ENCODE measurements around the gene CAPZB. TPM values are rescaled to one million over a fixed set of nuclear protein-coding genes. Genes with fewer than 3 reads are reported as not detected.

Gene CAPZB
- total and polyA plus RNA-seq, 2 experiments from 2014 or later: 229 to 494 TPM

DNA sequence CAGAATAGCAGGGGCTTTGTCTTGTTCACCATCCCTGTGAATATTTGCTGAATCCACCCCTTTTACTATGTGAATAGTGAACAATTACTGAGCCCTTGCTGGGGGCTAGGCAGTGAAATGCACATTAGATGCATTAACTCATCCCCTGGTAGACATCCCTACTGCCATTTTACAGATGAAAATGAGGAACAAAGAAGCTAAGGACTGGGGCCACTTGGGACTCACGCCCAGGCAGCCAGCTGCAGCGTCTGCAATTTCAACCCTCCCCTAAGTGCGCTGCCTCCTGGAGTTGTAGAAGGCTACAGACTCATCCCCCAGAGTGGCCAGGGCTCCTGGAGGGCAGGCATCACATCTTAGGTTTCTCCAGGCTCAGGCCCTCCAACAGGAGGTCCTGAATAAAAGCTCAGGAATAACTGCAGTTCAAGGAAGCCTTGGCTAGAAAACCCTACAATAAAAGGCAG is 31.6 kb downstream of the CAPZB start:
- H3K9me3 ChIP-seq (ENCODE audit: low read depth): no peaks in the 10 kb centered on the region

DNA sequence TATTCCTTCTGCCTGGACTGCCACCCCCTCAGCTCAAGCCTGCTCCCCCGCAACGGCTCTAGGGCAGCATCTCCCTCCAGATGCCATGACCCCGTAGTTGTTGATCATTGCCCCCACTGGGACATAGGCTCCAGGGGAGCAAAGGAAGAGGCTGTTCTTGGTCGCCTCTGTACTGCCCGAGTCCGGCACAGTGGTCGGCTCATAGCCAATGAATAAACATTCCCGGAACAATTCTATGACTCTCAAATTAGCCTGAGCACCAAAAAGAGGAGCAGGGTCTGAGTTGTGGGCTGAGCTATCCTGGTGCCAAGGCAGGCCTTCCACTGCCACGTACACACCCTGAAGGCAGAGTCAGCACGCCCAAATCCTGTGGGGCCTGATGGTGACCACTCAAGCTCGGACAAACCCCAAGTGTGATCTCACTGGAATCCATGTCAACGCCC is 33.1 kb downstream of the CAPZB start:
- Histone ChIP-seq H4K20me1 (ENCODE audit: insufficient read depth) (no peaks in the 10 kb centered on the region; the same call in 1 of the 2 replicates), H3K36me3 (ENCODE audit: low read depth) (no peaks in the 10 kb centered on the region), H3K9me2 (ENCODE audit: insufficient read depth) (no peaks in the 10 kb centered on the region), H3K27ac (peak overlapping the region; percentile 95), H3K27me3 (replicated peaks; ENCODE audit: insufficient read depth) (no peaks in the 10 kb centered on the region), H2AFZ (no peak overlapping the region), H3K4me2 (ENCODE audit: unreplicated experiment) (peak overlapping the region; percentile 77), H3K9me3 (ENCODE audit: low read depth) (no peaks in the 10 kb centered on the region), H3K79me2 (ENCODE audit: insufficient read depth) (peaks cover 73% of the 10 kb centered on the region), H3K4me3 (peak overlapping the region; percentile 34; the same call in 1 of the 2 replicates), H3K4me1 (ENCODE audit: insufficient read depth) (peaks cover 96% of the 10 kb centered on the region), H3F3A (ENCODE audit: insufficient read depth) (peaks cover 89% of the 10 kb centered on the region), H3K9ac (peak overlapping the region; percentile 80)
- in situ Hi-C loops (cut with MboI): no loop called here
- WGBS, 2 experiments (ENCODE audit: low coverage in 1 of 2, low lambda C conversion rate in 2 of 2, missing lambda C conversion rate in 2 of 2): 1 to 2% methylated on average over 12 of the region's 12 CpGs
- peak; percentile 97 for DNase-seq
- TF ChIP-seq EZH2 (IDR thresholded peaks at IDR 0.05; ENCODE audit: insufficient read depth, poor library complexity, severe bottlenecking) (no peak), EZH2phosphoT487 (IDR thresholded peaks at IDR 0.05; ENCODE audit: insufficient read depth, low read depth) (no peak)

More for the DNA sequence above, 31.6 kb downstream of the CAPZB start:
- peak overlapping the region; percentile 95 for H3K27ac ChIP-seq
- 23 to 36% methylated on average over 3 of the region's 3 CpGs for WGBS, 2 experiments (ENCODE audit: low coverage in 1 of 2, low lambda C conversion rate in 2 of 2, missing lambda C conversion rate in 2 of 2)
- no peaks in the 10 kb centered on the region for H3K36me3 ChIP-seq (ENCODE audit: low read depth)
- in situ Hi-C loops (cut with MboI): no loop called here
- peak overlapping the region; percentile 67 for H3K4me2 ChIP-seq (ENCODE audit: unreplicated experiment)
- H3K27me3 ChIP-seq (replicated peaks; ENCODE audit: insufficient read depth): no peaks in the 10 kb centered on the region
- peak overlapping the region; percentile 47 for H3K9ac ChIP-seq
- peak; percentile 47 for DNase-seq
- 0 out of 2 replicates have a peak overlapping the region, but pooled peaks have one; percentile 7 for H3K4me3 ChIP-seq
- no peak for TF ChIP-seq EZH2 (IDR thresholded peaks at IDR 0.05; ENCODE audit: insufficient read depth, poor library complexity, severe bottlenecking)
- H3K4me1 ChIP-seq (ENCODE audit: insufficient read depth): peaks cover 91% of the 10 kb centered on the region
- peaks cover 79% of the 10 kb centered on the region for H3K79me2 ChIP-seq (ENCODE audit: insufficient read depth)
- no peaks in the 10 kb centered on the region for H3K9me2 ChIP-seq (ENCODE audit: insufficient read depth)
- H2AFZ ChIP-seq: no peak overlapping the region
- H4K20me1 ChIP-seq (ENCODE audit: insufficient read depth): no peaks in the 10 kb centered on the region; the same call in 1 of the 2 replicates
- peaks cover 84% of the 10 kb centered on the region for H3F3A ChIP-seq (ENCODE audit: insufficient read depth)

DNA sequence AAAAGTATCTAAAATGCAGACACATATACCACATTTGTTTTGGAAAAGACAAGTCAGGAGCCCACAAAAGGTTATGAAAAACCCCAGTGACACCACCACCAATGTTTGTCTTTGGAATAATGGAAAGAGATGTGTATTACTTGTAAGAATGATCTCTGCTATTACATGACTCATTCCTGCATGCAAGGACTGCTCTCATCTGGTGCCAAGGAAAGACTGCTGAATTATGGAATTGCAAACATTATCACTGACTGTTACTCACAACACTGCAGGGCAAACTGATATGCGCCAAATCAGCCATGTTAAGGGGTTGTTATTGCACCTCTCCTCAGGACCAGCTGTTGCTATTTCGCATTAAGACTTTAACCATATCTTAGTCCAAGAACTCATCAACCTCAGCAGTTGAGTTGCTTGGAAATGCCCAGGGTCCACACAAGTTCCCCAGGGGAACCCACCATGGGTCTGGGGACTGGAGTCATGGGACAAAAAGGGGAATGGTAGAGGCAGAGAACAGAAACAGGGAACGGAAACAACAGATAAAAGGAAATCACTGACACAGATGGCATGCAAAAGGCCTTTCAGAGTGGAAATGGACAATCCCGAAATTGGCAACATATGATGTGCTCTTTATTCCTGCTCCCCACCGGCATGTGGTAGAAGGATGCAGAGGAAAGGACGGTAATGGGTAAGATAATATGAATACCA is 34.4 kb downstream of the CAPZB start:
- Histone ChIP-seq H3K9ac (peak overlapping the region; percentile 75), H2AFZ (no peak overlapping the region), H4K20me1 (ENCODE audit: insufficient read depth) (no peaks in the 10 kb centered on the region; the same call in 1 of the 2 replicates), H3K4me1 (ENCODE audit: insufficient read depth) (peaks cover 94% of the 10 kb centered on the region), H3K36me3 (ENCODE audit: low read depth) (no peaks in the 10 kb centered on the region), H3K79me2 (ENCODE audit: insufficient read depth) (peaks cover 73% of the 10 kb centered on the region), H3F3A (ENCODE audit: insufficient read depth) (peaks cover 92% of the 10 kb centered on the region), H3K4me3 (peak overlapping the region; percentile 40), H3K4me2 (ENCODE audit: unreplicated experiment) (peak overlapping the region; percentile 77), H3K9me3 (ENCODE audit: low read depth) (no peaks in the 10 kb centered on the region), H3K9me2 (ENCODE audit: insufficient read depth) (no peaks in the 10 kb centered on the region), H3K27me3 (replicated peaks; ENCODE audit: insufficient read depth) (no peaks in the 10 kb centered on the region), H3K27ac (peak overlapping the region; percentile 95)
- WGBS, 2 experiments (ENCODE audit: low coverage in 1 of 2, low lambda C conversion rate in 2 of 2, missing lambda C conversion rate in 2 of 2): 10% methylated on average over 6 of the region's 6 CpGs
- in situ Hi-C loops (cut with MboI): no loop called here
- TF ChIP-seq EZH2phosphoT487 (IDR thresholded peaks at IDR 0.05; ENCODE audit: insufficient read depth, low read depth): no peak
- TF ChIP-seq EZH2 (IDR thresholded peaks at IDR 0.05; ENCODE audit: insufficient read depth, poor library complexity, severe bottlenecking): no peak
- peak; percentile 97 for DNase-seq

DNA sequence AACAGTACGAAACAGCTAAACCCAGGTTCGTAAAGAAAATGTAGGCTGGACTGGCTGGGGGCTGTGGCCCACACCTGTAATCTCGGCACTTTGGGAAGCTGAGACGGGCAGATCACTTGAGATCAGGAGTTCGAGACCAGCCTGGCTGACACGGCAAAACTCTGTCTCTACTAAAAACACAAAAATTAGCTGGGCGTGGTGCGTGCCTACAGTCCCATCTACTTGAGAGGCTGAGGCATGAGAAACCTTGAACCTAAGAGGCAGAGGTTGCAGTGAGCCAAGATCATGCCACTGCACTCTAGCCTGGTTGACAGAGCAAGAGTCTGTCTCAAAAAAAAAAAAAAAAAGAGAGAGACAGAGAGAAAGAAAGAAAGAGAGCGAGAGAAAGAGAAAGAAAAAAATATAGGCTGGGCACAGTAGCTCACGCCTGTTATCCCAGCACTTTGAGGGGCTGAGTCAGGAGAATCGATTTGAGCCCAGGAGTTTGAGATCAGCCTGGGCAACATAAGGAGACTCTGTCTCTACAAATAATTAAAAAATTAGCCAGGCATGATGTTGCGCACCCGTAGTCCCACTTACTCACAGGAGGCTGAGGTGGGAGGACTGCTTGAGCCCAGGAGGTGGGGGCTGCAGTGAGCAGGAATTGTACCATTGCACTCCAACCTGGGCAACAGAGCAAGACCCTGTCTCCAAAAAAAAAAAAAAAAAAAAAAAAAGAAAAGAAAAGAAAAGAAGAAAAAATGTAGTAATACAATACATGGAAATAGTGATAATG is 35.7 kb downstream of the CAPZB start:
- Histone ChIP-seq H2AFZ (no peak overlapping the region), H3K4me1 (ENCODE audit: insufficient read depth) (peaks cover 92% of the 10 kb centered on the region), H3K27ac (peak overlapping the region; percentile 95), H3K9ac (peak overlapping the region; percentile 76), H3F3A (ENCODE audit: insufficient read depth) (peaks cover 93% of the 10 kb centered on the region), H3K9me3 (ENCODE audit: low read depth) (no peaks in the 10 kb centered on the region), H3K27me3 (replicated peaks; ENCODE audit: insufficient read depth) (no peaks in the 10 kb centered on the region), H3K4me2 (ENCODE audit: unreplicated experiment) (peak overlapping the region; percentile 61), H3K36me3 (ENCODE audit: low read depth) (no peaks in the 10 kb centered on the region), H3K4me3 (no peak overlapping the region), H4K20me1 (ENCODE audit: insufficient read depth) (no peaks in the 10 kb centered on the region), H3K9me2 (ENCODE audit: insufficient read depth) (no peaks in the 10 kb centered on the region), H3K79me2 (ENCODE audit: insufficient read depth) (peaks cover 73% of the 10 kb centered on the region)
- DNase-seq: no peak
- in situ Hi-C loops (cut with MboI): no loop called here
- TF ChIP-seq EZH2phosphoT487 (IDR thresholded peaks at IDR 0.05; ENCODE audit: insufficient read depth, low read depth) (no peak), EZH2 (IDR thresholded peaks at IDR 0.05; ENCODE audit: insufficient read depth, poor library complexity, severe bottlenecking) (no peak)
- WGBS, 2 experiments (ENCODE audit: low coverage in 1 of 2, low lambda C conversion rate in 2 of 2, missing lambda C conversion rate in 2 of 2): 39 to 41% methylated on average over 12 to 13 of the region's 13 CpGs
